K562 (cell line): ENCODE results near the gene COL4A4. TPM values are rescaled to one million over a fixed set of nuclear protein-coding genes. Genes with fewer than 3 reads are reported as not detected.

Source experiments
- ATAC-seq: fragments of 200-7000 bp; cut with Tn5 transposase; 3 replicates; pipeline ENCODE4 v1.9.1; 2020; ENCODE audit warnings: moderate library complexity
- BruUV-seq: library from RNA; stranded (reverse); fragments of 400-500 nt; replicated peaks from 2 replicates; lab custom pipeline; 2021; lab: Mats Ljungman, UMichigan
- CTCF ChIA-PET: fragments of 300-600 bp; formaldehyde crosslinking; extraction: SDS; loops from one replicate; lab custom pipeline; 2021; ENCODE audit warnings: low intra/inter-chr PET ratio; lab: Yijun Ruan, JAX
- POLR2A ChIA-PET: fragments of 300-600, 350-650 bp; sonication (Branson Sonifier 250); formaldehyde crosslinking; extraction: SDS; loops from one replicate; lab custom pipeline; 2021; ENCODE audit warnings: antibody characterized with exemption, inconsistent platforms; lab: Yijun Ruan, JAX
- DNase-seq, 4 experiments: peaks; one replicate each; pipeline versions ENCODE4 v3.0.0 to v3.0.0-alpha.2; 2011 to 2018; ENCODE audit warnings: low spot score in 3 of 4, mixed read lengths in 3 of 4; ENCODE audit errors: extremely low read depth in 1 of 4
- FAIRE-seq: peaks from 2 replicates; lab custom pipeline; 2011; peaks lifted over from hg19 to GRCh38; lab: Jason Lieb, UNC
- H2AFZ ChIP-seq: 2 replicates; pipeline ENCODE4 v1.6.0; 2011; ENCODE audit warnings: low read depth, low read length, control low read depth, inconsistent platforms
- H3K27ac ChIP-seq: fragments of 200-600 bp; 3 replicates; pipeline ENCODE4 v1.8.0; 2011; ENCODE audit warnings: low read depth, mild to moderate bottlenecking, control low read depth, inconsistent platforms, low read length, moderate library complexity, mixed read lengths; ENCODE audit errors: extremely low read depth
- H3K27me3 ChIP-seq, 2 experiments: fragments of 300-600 bp in 1 of 2; 2 replicates in 1 of 2; 3 replicates in 1 of 2; pipeline versions ENCODE4 v1.6.0 to v1.8.0; 2011; ENCODE audit warnings: inconsistent platforms in 2 of 2, low read length in 2 of 2, mild to moderate bottlenecking in 1 of 2, mixed read lengths in 1 of 2, moderate library complexity in 1 of 2; ENCODE audit not compliant: control insufficient read depth in 2 of 2, insufficient read depth in 2 of 2
- H3K36me3 ChIP-seq: fragments of 300-600 bp; 3 replicates; pipeline ENCODE4 v1.8.0; 2011; ENCODE audit warnings: mild to moderate bottlenecking, low read length, inconsistent platforms; ENCODE audit not compliant: control insufficient read depth, insufficient read depth
- H3K4me1 ChIP-seq, 2 experiments: fragments of 200-600 bp in 1 of 2; replicated peaks in 1 of 2; 2 replicates in 1 of 2; 3 replicates in 1 of 2; pipeline versions ENCODE4 v1.5.1 to v1.8.0; 2011; ENCODE audit warnings: inconsistent platforms in 2 of 2, low read length in 2 of 2, mild to moderate bottlenecking in 1 of 2, mixed read lengths in 1 of 2, moderate library complexity in 1 of 2; ENCODE audit not compliant: control insufficient read depth in 2 of 2, insufficient read depth in 2 of 2
- H3K4me2 ChIP-seq: 2 replicates; pipeline ENCODE4 v1.6.1; 2011; ENCODE audit warnings: low read length, control low read depth, inconsistent platforms, mixed read lengths; ENCODE audit not compliant: insufficient read depth
- H3K4me3 ChIP-seq: fragments of 200-600 bp; sonication (generic), shearing (Covaris generic); 2 replicates; pipeline ENCODE4 v1.5.1; 2016; ENCODE audit warnings: control low read depth, inconsistent platforms
- H3K79me2 ChIP-seq: fragments of 200-600 bp; 3 replicates; pipeline ENCODE4 v1.8.0; 2011; ENCODE audit warnings: low read length, inconsistent platforms; ENCODE audit not compliant: control insufficient read depth, insufficient read depth
- H3K9ac ChIP-seq, 2 experiments: 2 replicates each; pipeline versions ENCODE4 v1.6.0 to v1.6.1; 2011; ENCODE audit warnings: low read depth in 2 of 2, low read length in 2 of 2, control low read depth in 1 of 2, inconsistent platforms in 1 of 2, mild to moderate bottlenecking in 1 of 2, mixed read lengths in 1 of 2; ENCODE audit not compliant: insufficient read depth in 1 of 2
- H3K9me1 ChIP-seq: one replicate; pipeline ENCODE4 v1.6.0; 2011; ENCODE audit warnings: inconsistent platforms, mild to moderate bottlenecking, low read length, moderate library complexity; ENCODE audit not compliant: control insufficient read depth, insufficient read depth
- H3K9me3 ChIP-seq: replicated peaks from 2 replicates; pipeline ENCODE4 v1.5.1; 2011; ENCODE audit warnings: low read depth, low read length, inconsistent platforms; ENCODE audit not compliant: control insufficient read depth, insufficient read depth
- H4K20me1 ChIP-seq: replicated peaks from 2 replicates; pipeline ENCODE4 v1.6.1; 2011; ENCODE audit warnings: low read length, inconsistent platforms, mixed read lengths; ENCODE audit not compliant: control insufficient read depth, insufficient read depth
- MITF ChIP-seq: IDR thresholded peaks from 2 replicates; pipeline ENCODE4 v1.6.1; 2014; ENCODE audit warnings: antibody characterized with exemption
- RBM25 ChIP-seq: fragments of 200-400 bp; formaldehyde crosslinking; IDR thresholded peaks from 2 replicates; pipeline ENCODE4 v1.6.1; 2018; ENCODE audit warnings: low read length, low read depth, moderate library complexity; ENCODE audit not compliant: severe bottlenecking
- SMAD2 ChIP-seq: fragments of 150-350 bp; IDR thresholded peaks from 2 replicates; pipeline ENCODE4 v1.6.1; 2014; ENCODE audit warnings: low read depth, mild to moderate bottlenecking, low read length
- WGBS: fragments of 100-300 bp; shearing (Covaris generic); methylation state at CpG from one replicate; pipeline ENCODE4 v1.1.6; 2016; ENCODE audit warnings: low coverage, mixed read lengths; ENCODE audit not compliant: insufficient coverage; ENCODE audit errors: missing lambda C conversion rate; 5-methylcytosine and 5-hydroxymethylcytosine counted together
- in situ Hi-C: fragments of 300-500 bp; cut with MboI; formaldehyde crosslinking; loops from 4 replicates; pipeline ENCODE4 v1.15.0; 2018; ENCODE audit warnings: inconsistent platforms, mixed read lengths
- intact Hi-C: fragments of 100-400 bp; cut with micrococcal nuclease; formaldehyde crosslinking; loops from 2 replicates; pipeline ENCODE4 v1.14.2; 2022
- polyA plus RNA-seq, 8 experiments: library from polyadenylated mRNA; depleted of rRNA in 4 of 8; stranded (reverse) in 5 of 8; unstranded in 3 of 8; fragments of >200 nt; fragmentation: Nextera tagmentation in 2 of 8; fragmentation: Illumina TruSeq in 1 of 8; extraction: Ambion mirVana in 2 of 8; extraction: Trizol in 1 of 8; gene quantifications; 2 replicates each; pipeline versions ENCODE4 v1.2.1 to v1.2.3, GENCODE V29; 2011 to 2014; ENCODE audit warnings: inconsistent platforms in 1 of 8, missing spikeins in 1 of 8
- total RNA-seq, 7 experiments: library from RNA; depleted of rRNA in 6 of 7; stranded (reverse); fragments of >200 nt in 6 of 7; fragmentation: Illumina TruSeq in 2 of 7; extraction: Trizol in 2 of 7; gene quantifications; 2 replicates each; pipeline versions ENCODE4 v1.2.1 to v1.2.3, GENCODE V29; 2011 to 2021; ENCODE audit warnings: low replicate concordance in 1 of 7
- TF ChIP-seq, protein P1 (sequence below): fragments of 250-450 bp; sonication (Bioruptor Pico); IDR thresholded peaks from 2 replicates; pipeline ENCODE4 v1.8.0; 2021; ENCODE audit warnings: borderline replicate concordance, mild to moderate bottlenecking, moderate library complexity; ENCODE audit not compliant: poor library complexity, severe bottlenecking
- TF ChIP-seq, protein P2 (sequence below): fragments of 450-650 bp; formaldehyde crosslinking; IDR thresholded peaks from 2 replicates; pipeline ENCODE4 v1.4.0; 2020; ENCODE audit warnings: mild to moderate bottlenecking

Gene COL4A4
- total and polyA plus RNA-seq, 9 of the 15 experiments (the other 6 are each of a cell fraction or from before 2014, with no cell fraction given), result under 0.01 to 0.01 TPM; not detected in 7

DNA sequence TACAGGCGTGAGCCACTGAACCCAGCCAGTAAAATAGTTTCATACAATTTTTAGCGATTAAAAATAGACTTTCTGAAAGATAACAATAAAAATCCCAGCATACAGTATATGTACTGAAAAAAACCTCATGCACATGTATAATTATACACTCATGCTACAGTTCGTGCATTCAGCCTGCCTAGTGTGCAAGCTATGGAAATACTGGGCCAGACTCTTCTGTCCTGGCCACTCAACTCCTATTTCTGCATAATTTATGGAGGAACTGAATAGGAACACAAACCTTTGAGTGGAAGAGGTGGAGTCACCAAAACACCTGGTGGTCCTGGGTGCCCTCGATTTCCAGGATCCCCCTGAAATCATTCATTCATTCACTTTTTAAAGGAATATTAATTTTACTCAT lies 64.7 kb downstream of the COL4A4 start:
- no peak overlapping the region for H2AFZ ChIP-seq
- H3K79me2 ChIP-seq, result no peaks in the 10 kb centered on the region
- DNase-seq, result no peak
- H3K27me3 ChIP-seq, result no peaks in the 10 kb centered on the region
- no peak overlapping the region for H3K9ac ChIP-seq
- no peaks in the 10 kb centered on the region for H3K4me1 ChIP-seq
- H3K9me3 ChIP-seq, result no peaks in the 10 kb centered on the region
- no peak overlapping the region for H3K4me2 ChIP-seq
- H3K9me1 ChIP-seq, result no peaks in the 10 kb centered on the region
- 0% methylated on average over 4 of the region's 4 CpGs for WGBS
- no TSS peak for BruUV-seq
- no peaks in the 10 kb centered on the region for H3K36me3 ChIP-seq
- no peak for ATAC-seq
- ChIA-PET POLR2A (no interaction called here), CTCF (no interaction called here)
- no peak overlapping the region for H3K27ac ChIP-seq
- TF ChIP-seq, protein P1, sequence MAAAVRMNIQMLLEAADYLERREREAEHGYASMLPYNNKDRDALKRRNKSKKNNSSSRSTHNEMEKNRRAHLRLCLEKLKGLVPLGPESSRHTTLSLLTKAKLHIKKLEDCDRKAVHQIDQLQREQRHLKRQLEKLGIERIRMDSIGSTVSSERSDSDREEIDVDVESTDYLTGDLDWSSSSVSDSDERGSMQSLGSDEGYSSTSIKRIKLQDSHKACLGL (CRISPR knock-in tag), result no peak
- no peak for TF ChIP-seq MITF
- no peak for TF ChIP-seq RBM25
- no peak for TF ChIP-seq SMAD2
- TF ChIP-seq, protein P2, sequence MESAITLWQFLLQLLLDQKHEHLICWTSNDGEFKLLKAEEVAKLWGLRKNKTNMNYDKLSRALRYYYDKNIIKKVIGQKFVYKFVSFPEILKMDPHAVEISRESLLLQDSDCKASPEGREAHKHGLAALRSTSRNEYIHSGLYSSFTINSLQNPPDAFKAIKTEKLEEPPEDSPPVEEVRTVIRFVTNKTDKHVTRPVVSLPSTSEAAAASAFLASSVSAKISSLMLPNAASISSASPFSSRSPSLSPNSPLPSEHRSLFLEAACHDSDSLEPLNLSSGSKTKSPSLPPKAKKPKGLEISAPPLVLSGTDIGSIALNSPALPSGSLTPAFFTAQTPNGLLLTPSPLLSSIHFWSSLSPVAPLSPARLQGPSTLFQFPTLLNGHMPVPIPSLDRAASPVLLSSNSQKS (CRISPR knock-in tag), result no peak
- FAIRE-seq, result no peak
- H4K20me1 ChIP-seq, result no peaks in the 10 kb centered on the region
- intact Hi-C loops (no loop called here), in situ Hi-C loops (loop anchor here (5.0 kb wide), 1 partner anchor 1432 kb away; no protein-coding TSS in a partner anchor)
- no peak overlapping the region for H3K4me3 ChIP-seq
